GM23248 (cell line): ENCODE results near the gene ATG16L2.

Experiments
- EZH2 ChIP-seq: fragments of 200-600 bp; sonication (generic); IDR thresholded peaks from 2 replicates; pipeline ENCODE4 v1.6.1; 2018; ENCODE audit warnings: antibody characterized with exemption, mild to moderate bottlenecking; ENCODE audit not compliant: insufficient read depth, poor library complexity, severe bottlenecking
- EZH2phosphoT487 ChIP-seq: fragments of 200-600 bp; sonication (generic); IDR thresholded peaks from 2 replicates; pipeline ENCODE4 v1.6.1; 2018; ENCODE audit warnings: antibody characterized with exemption, moderate library complexity, mild to moderate bottlenecking, low read depth; ENCODE audit not compliant: insufficient read depth

GRCh38 chr11:72779495-72780128 is 34.6 kb upstream of the ATG16L2 start:
- TF ChIP-seq EZH2 (no peak), EZH2phosphoT487 (no peak)
